Measurements from ENCODE around the gene GPX7. TPM values are rescaled to one million over a fixed set of nuclear protein-coding genes. Genes with fewer than 3 reads are reported as not detected.

The GPX7 gene
- total RNA-seq, 2 experiments from 2014 or later, result 21.2 to 23.5 TPM

DNA sequence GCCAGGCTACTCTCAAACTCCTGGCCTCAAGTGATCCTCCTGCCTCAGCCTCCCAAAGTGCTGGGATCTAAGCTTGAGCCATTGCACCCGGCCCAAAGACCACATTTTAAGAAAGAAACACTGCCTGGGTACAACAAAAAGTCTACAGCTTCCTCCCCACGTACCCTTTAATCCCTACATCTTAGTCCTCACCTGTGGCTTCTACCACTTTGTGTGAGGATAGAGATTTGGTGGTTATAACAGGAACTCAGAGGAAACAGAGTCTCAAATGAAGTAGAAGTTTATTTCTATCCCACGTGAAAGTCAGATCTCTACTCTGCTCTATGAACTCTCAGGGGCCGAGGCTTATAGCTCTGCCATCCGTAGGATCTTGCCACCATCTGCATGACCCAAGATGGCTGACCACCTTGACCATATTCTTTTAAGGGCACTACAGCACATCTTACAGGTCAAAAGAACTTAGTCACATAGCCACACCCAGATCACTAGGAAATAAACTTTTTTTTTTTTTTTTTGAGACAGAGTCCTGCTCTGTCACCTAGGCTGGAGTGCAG is 13.4 kb downstream of the GPX7 start:
- CTCF ChIA-PET, result interaction anchor here (0.9 kb wide), 1 partner anchor 84 kb away, joined by 3 read pairs; no protein-coding TSS in a partner anchor

GRCh38 chr1:52621950-52622349 is 19.8 kb downstream of the GPX7 start:
- no peaks in the 10 kb centered on the region for H3K4me1 Mint-ChIP-seq
- ChIA-PET CTCF (no interaction called here), POLR2A (no interaction called here)

More for the DNA sequence above, 13.4 kb downstream of the GPX7 start:
- Mint-ChIP-seq H3K27me3 (no peaks in the 10 kb centered on the region), H3K27ac (no peak overlapping the region), H3K4me3 (no peak overlapping the region), H3K4me1 (peaks cover 13% of the 10 kb centered on the region), H3K9me3 (peaks cover 2% of the 10 kb centered on the region), H3K36me3 (ENCODE audit: low read depth) (peaks cover 2% of the 10 kb centered on the region)
- POLR2A ChIA-PET, result interaction anchor here (0.9 kb wide), 1 partner anchor 62 kb away, joined by 3 read pairs; the partner anchor contains the start of gene TUT4
- no peak for DNase-seq

DNA sequence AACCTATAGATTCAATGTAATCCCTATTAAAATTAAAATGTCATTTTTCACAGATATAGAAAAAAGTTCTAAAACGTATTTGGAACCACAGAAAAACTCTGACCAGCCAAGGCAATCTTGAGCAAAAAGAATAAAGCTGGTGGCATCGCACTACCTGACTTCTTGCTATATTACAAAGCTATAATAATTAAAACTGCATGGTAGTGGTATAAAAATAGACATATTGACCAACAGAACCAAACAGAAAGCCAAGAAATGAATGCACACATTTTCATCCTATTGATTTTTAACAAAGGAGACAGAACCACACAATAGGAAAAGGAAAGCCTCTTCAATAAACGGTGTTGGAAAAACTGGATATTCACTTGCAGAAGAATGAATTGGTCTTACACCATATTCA is 21.6 kb downstream of the GPX7 start:
- Mint-ChIP-seq H3K4me3 (no peak overlapping the region), H3K27me3 (no peaks in the 10 kb centered on the region), H3K9me3 (peaks cover 4% of the 10 kb centered on the region), H3K27ac (no peak overlapping the region), H3K4me1 (no peaks in the 10 kb centered on the region), H3K36me3 (ENCODE audit: low read depth) (peaks cover 10% of the 10 kb centered on the region)
- CTCF ChIA-PET, result interaction anchor here (1.2 kb wide), 1 partner anchor 16 kb away, joined by 3 read pairs; no protein-coding TSS in a partner anchor
- DNase-seq, result no peak
- POLR2A ChIA-PET, result no interaction called here

More at GRCh38 chr1:52621950-52622349, 19.8 kb downstream of the GPX7 start:
- no peak overlapping the region for H3K4me3 Mint-ChIP-seq
- no peak overlapping the region for H3K27ac Mint-ChIP-seq
- H3K27me3 Mint-ChIP-seq, result no peaks in the 10 kb centered on the region
- no peak for DNase-seq
- peaks cover 10% of the 10 kb centered on the region for H3K36me3 Mint-ChIP-seq (ENCODE audit: low read depth)
- peaks cover 4% of the 10 kb centered on the region for H3K9me3 Mint-ChIP-seq

GRCh38 chr1:52627028-52627427 is 24.9 kb downstream of the GPX7 start:
- Mint-ChIP-seq H3K9me3 (peaks cover 1% of the 10 kb centered on the region), H3K36me3 (ENCODE audit: low read depth) (peaks cover 5% of the 10 kb centered on the region), H3K27ac (no peak overlapping the region), H3K4me1 (peaks cover 10% of the 10 kb centered on the region), H3K4me3 (no peak overlapping the region), H3K27me3 (no peaks in the 10 kb centered on the region)
- ChIA-PET CTCF (interaction anchor here (0.6 kb wide), 1 partner anchor 221 kb away, joined by 3 read pairs; no protein-coding TSS in a partner anchor), POLR2A (interaction anchor here (1.7 kb wide), 1 partner anchor 74 kb away, joined by 4 read pairs; the partner anchor contains the start of gene TUT4)
- DNase-seq, result no peak

DNA sequence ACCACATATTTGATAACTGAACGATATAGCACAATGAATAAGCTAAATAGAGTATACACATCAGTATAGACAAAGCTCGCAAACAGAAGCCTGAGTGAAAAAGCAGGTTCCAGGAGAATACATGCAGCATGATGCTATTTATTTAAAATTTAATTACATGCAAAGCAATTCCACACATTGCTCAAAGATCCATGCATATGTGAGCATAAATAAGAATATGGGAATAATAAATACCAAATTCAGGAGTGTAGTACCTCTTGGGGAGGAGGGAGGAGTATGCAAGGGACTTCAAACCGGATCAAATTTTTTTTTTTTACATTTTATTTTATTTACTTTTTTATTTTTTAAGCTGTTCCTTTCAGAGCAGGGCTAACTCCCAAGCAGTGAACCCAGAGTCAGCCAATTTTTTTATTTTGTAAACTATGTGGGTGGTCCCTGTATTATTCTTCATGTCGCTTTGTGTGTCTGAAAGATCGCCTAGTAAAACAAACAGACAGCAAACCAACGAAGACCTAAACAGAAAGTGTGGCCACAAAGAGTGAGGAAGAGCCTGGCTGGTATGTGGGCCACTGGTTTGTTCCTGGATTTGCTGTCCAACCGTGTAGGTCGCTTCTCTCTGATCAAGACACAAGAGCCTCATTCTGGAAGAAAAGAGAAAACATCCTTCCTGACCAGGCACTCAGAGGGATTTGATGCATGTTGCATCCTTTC is 26.6 kb downstream of the GPX7 start:
- CTCF ChIA-PET, result interaction anchor here (1.4 kb wide), 1 partner anchor 75 kb away, joined by 3 read pairs; no protein-coding TSS in a partner anchor
- H3K4me1 Mint-ChIP-seq, result peaks cover 22% of the 10 kb centered on the region
- POLR2A ChIA-PET, result interaction anchor here (1.5 to 1.7 kb wide), 2 partner anchors 23 to 76 kb away, joined by 3 to 4 read pairs; partner anchors contain the start of gene TUT4

GRCh38 chr1:52629325-52629643 is 27.1 kb downstream of the GPX7 start:
- Mint-ChIP-seq H3K9me3 (no peaks in the 10 kb centered on the region), H3K4me1 (peaks cover 27% of the 10 kb centered on the region), H3K27ac (no peak overlapping the region), H3K27me3 (peaks cover 10% of the 10 kb centered on the region), H3K4me3 (no peak overlapping the region), H3K36me3 (ENCODE audit: low read depth) (peaks cover 13% of the 10 kb centered on the region)
- ChIA-PET CTCF (no interaction called here), POLR2A (no interaction called here)
- no peak for DNase-seq

More for the DNA sequence above, 26.6 kb downstream of the GPX7 start:
- H3K4me3 Mint-ChIP-seq, result no peak overlapping the region
- peaks cover 6% of the 10 kb centered on the region for H3K27me3 Mint-ChIP-seq
- H3K27ac Mint-ChIP-seq, result no peak overlapping the region
- no peak for DNase-seq
- peaks cover 8% of the 10 kb centered on the region for H3K36me3 Mint-ChIP-seq (ENCODE audit: low read depth)
- no peaks in the 10 kb centered on the region for H3K9me3 Mint-ChIP-seq

DNA sequence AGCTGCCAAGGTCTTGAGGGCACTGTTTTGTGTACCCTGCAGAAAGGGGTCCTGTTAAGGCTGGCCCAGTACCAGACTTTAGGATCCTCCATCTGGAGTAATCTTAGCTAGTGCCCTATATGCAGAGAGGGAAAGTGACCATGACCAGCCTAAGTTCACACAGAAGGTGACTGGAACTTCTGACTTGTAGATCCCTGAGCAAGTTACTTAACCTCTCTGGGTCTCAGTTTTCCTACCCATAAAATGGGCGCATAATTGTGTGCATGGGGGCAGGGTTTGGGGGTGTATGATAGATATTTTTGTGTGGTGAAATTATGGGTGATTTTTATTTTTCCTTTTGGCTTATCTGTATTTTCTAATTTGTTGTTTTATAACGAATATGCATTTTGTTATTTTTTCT is 27.5 kb downstream of the GPX7 start:
- H3K9me3 Mint-ChIP-seq, result peaks cover 2% of the 10 kb centered on the region
- CTCF ChIA-PET, result no interaction called here
- no peak for DNase-seq
- H3K4me3 Mint-ChIP-seq, result no peak overlapping the region
- H3K27ac Mint-ChIP-seq, result no peak overlapping the region
- peaks cover 31% of the 10 kb centered on the region for H3K4me1 Mint-ChIP-seq
- POLR2A ChIA-PET, result no interaction called here
- H3K36me3 Mint-ChIP-seq (ENCODE audit: low read depth), result peaks cover 17% of the 10 kb centered on the region
- peaks cover 10% of the 10 kb centered on the region for H3K27me3 Mint-ChIP-seq

- POLR2A ChIA-PET, result interaction anchor here (0.8 to 3.6 kb wide), 11 partner anchors 27 to 266 kb away, joined by 3 to 23 read pairs (median 8); partner anchors contain the start of genes CC2D1B, GPX7, ORC1 and PRPF38A
- CTCF ChIA-PET, result interaction anchor here (1.9 kb wide), 1 partner anchor 54 kb away, joined by 6 read pairs; no protein-coding TSS in a partner anchor
- Mint-ChIP-seq H3K27ac (peak overlapping the region; percentile 79), H3K4me3 (peak overlapping the region; percentile 77), H3K36me3 (ENCODE audit: low read depth) (peaks cover 20% of the 10 kb centered on the region), H3K27me3 (peaks cover 10% of the 10 kb centered on the region), H3K9me3 (peaks cover 8% of the 10 kb centered on the region), H3K4me1 (peaks cover 50% of the 10 kb centered on the region)
- DNase-seq, result no peak
Observed at GRCh38 chr1:52631759-52632331, 29.7 kb downstream of the GPX7 start.

DNA sequence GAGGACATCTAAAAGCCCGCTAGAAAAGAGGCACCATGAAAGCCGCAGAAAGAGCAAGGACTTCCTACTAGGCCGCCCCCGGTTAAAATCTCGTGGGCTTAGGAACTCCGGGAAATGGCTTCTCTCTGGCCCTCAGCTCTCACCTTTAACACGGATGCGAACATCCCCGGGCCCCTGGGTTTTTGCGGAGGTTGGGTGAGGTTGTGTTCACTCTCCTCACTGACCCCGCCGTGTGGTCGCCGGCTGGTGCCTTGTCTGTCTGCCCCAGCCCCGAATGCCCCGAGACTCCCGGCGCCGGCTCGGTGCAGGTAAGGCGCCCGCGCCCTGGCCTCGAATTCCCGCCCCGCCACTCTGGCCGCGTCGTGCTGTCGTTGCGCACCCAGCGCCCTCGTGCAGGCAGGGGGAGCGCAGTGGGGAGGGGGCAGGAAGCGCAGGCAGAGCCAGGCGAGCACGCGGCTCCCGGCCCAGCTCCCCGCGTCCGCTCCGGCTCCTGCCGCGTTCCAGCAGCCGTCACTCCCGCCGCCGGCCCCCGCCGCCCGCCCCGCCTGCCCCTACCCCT is 30.6 kb downstream of the GPX7 start, which contains the start of gene SHISAL2A:
Gene SHISAL2A (plus strand): TSS at position 437 of the 559 bp plus-strand sequence. CDS start 326 bp downstream, outside the sequence.
- H3K4me3 Mint-ChIP-seq, result peak within 1 kb of the TSS; percentile 84
- peaks cover 10% of the 10 kb centered on the region for H3K27me3 Mint-ChIP-seq
- POLR2A ChIA-PET, result interaction anchor here (0.8 to 3.6 kb wide), 17 partner anchors 8 to 289 kb away, joined by 3 to 23 read pairs (median 8); partner anchors contain the start of genes CC2D1B, ECHDC2, GPX7 and ORC1
- peak; percentile 64 for DNase-seq
- H3K36me3 Mint-ChIP-seq (ENCODE audit: low read depth), result peaks cover 25% of the 10 kb centered on the region
- peak within 1 kb of the TSS; percentile 80 for H3K27ac Mint-ChIP-seq
- H3K9me3 Mint-ChIP-seq, result peaks cover 8% of the 10 kb centered on the region
- peaks cover 59% of the 10 kb centered on the region for H3K4me1 Mint-ChIP-seq
- CTCF ChIA-PET, result interaction anchor here (0.5 to 1.9 kb wide), 5 partner anchors 12 to 266 kb away, joined by 3 to 6 read pairs (median 5); partner anchors contain the start of genes ORC1 and PRPF38A

- H3K4me3 Mint-ChIP-seq, result peak overlapping the region; percentile 84
- peaks cover 10% of the 10 kb centered on the region for H3K27me3 Mint-ChIP-seq
- peaks cover 28% of the 10 kb centered on the region for H3K36me3 Mint-ChIP-seq (ENCODE audit: low read depth)
- H3K4me1 Mint-ChIP-seq, result peaks cover 64% of the 10 kb centered on the region
- peaks cover 8% of the 10 kb centered on the region for H3K9me3 Mint-ChIP-seq
- peak; percentile 35 for DNase-seq
- ChIA-PET POLR2A (interaction anchor here (0.9 to 3.6 kb wide), 14 partner anchors 8 to 288 kb away, joined by 3 to 23 read pairs (median 8); partner anchors contain the start of genes CC2D1B, ECHDC2, ORC1 and PRPF38A), CTCF (interaction anchor here (0.7 to 1.9 kb wide), 4 partner anchors 13 to 266 kb away, joined by 3 to 6 read pairs (median 6); partner anchors contain the start of genes ORC1 and PRPF38A)
- H3K27ac Mint-ChIP-seq, result peak overlapping the region; percentile 80
Observed at GRCh38 chr1:52633291-52633754, 31.2 kb downstream of the GPX7 start.

GRCh38 chr1:52634111-52634510 is 31.9 kb downstream of the GPX7 start:
- no peak for DNase-seq
- H3K9me3 Mint-ChIP-seq, result peaks cover 10% of the 10 kb centered on the region
- CTCF ChIA-PET, result interaction anchor here (1.2 to 1.5 kb wide), 2 partner anchors 13 to 229 kb away, joined by 3 to 6 read pairs; partner anchors contain the start of genes ORC1 and PRPF38A

More at GRCh38 chr1:52634111-52634510, 31.9 kb downstream of the GPX7 start:
- Mint-ChIP-seq H3K27me3 (peaks cover 10% of the 10 kb centered on the region), H3K4me3 (peak overlapping the region; percentile 84), H3K27ac (peak overlapping the region; percentile 80), H3K4me1 (peaks cover 71% of the 10 kb centered on the region), H3K36me3 (ENCODE audit: low read depth) (peaks cover 32% of the 10 kb centered on the region)
- POLR2A ChIA-PET, result interaction anchor here (0.9 to 3.6 kb wide), 11 partner anchors 8 to 268 kb away, joined by 3 to 23 read pairs (median 9); partner anchors contain the start of genes CC2D1B, ORC1 and PRPF38A

All from activated CD4-positive, alpha-beta memory T cell treated with anti-CD3 and anti-CD28 coated beads, Interleukin-2, amount 10 ng/mL, durations not matched to agents 7 days and 5 days (primary cell).